Endometrium (tissue), 2 donors: ENCODE measurements around the gene MUS81.

ENCODE experiments used
- FAIRE-seq: peaks from 2 replicates; lab custom pipeline; 2012; peaks lifted over from hg19 to GRCh38; lab: Jason Lieb, UNC
- donor health status: control.
- donor health status: control.

The MUS81 gene

GRCh38 chr11:65892661-65893317 is 32.6 kb downstream of the MUS81 start:
- FAIRE-seq, result no peak

GRCh38 chr11:65894034-65894591 is 33.9 kb downstream of the MUS81 start:
- no peak for FAIRE-seq

GRCh38 chr11:65895482-65895981 is 35.3 kb downstream of the MUS81 start:
- FAIRE-seq, result no peak

- no peak for FAIRE-seq
Observed at GRCh38 chr11:65896034-65896999, 36.1 kb downstream of the MUS81 start.

- no peak for FAIRE-seq
Observed at GRCh38 chr11:65897020-65897471, 36.8 kb downstream of the MUS81 start.

GRCh38 chr11:65898656-65899355 is 38.6 kb downstream of the MUS81 start:
- FAIRE-seq, result no peak

GRCh38 chr11:65899356-65900124 is 39.3 kb downstream of the MUS81 start:
- no peak for FAIRE-seq

- no peak for FAIRE-seq
Observed at GRCh38 chr11:65900125-65900898, 40.1 kb downstream of the MUS81 start, which contains the start of gene FOSL1. Gene FOSL1 (minus strand): TSS chr11:65900388. CDS start chr11:65900339, 49 bp downstream.

GRCh38 chr11:65900899-65901180 is 40.6 kb downstream of the MUS81 start:
- no peak for FAIRE-seq

GRCh38 chr11:65903068-65903481 is 42.8 kb downstream of the MUS81 start:
- no peak for FAIRE-seq

- FAIRE-seq, result no peak
Observed at GRCh38 chr11:65903715-65904114, 43.5 kb downstream of the MUS81 start.

GRCh38 chr11:65906602-65907001 is 46.4 kb downstream of the MUS81 start:
- no peak for FAIRE-seq

- no peak for FAIRE-seq
Observed at GRCh38 chr11:65907878-65908277, 47.6 kb downstream of the MUS81 start.

- no peak for FAIRE-seq
Observed at GRCh38 chr11:65911682-65912568, 51.7 kb downstream of the MUS81 start.

GRCh38 chr11:65912845-65913244 is 52.6 kb downstream of the MUS81 start:
- no peak for FAIRE-seq

- no peak for FAIRE-seq
Observed at GRCh38 chr11:65915101-65915820, 55.0 kb downstream of the MUS81 start.

- FAIRE-seq, result no peak
Observed at GRCh38 chr11:65915821-65916251, 55.6 kb downstream of the MUS81 start.
